KMS-11 (cell line): ENCODE data around the gene IFI6.

Experiments
- H2AFZ ChIP-seq: fragments of 200-600 bp; sonication (generic); 2 replicates; pipeline ENCODE4 v1.6.1; 2016; ENCODE audit warnings: antibody characterized with exemption, mixed run types, low read depth
- H3K27ac ChIP-seq: fragments of 200-600 bp; sonication (generic); 2 replicates; pipeline ENCODE4 v1.6.1; 2016; ENCODE audit warnings: mild to moderate bottlenecking, mixed run types
- H3K27me3 ChIP-seq: fragments of 200-600 bp; sonication (generic); 2 replicates; pipeline ENCODE4 v1.6.1; 2017; ENCODE audit warnings: mild to moderate bottlenecking, low read depth, mixed run types, moderate library complexity; ENCODE audit not compliant: insufficient read depth
- H3K36me3 ChIP-seq: fragments of 200-600 bp; sonication (generic); 2 replicates; pipeline ENCODE4 v1.6.1; 2017; ENCODE audit warnings: mild to moderate bottlenecking, mixed run types; ENCODE audit not compliant: insufficient read depth
- H3K4me1 ChIP-seq: fragments of 200-600 bp; sonication (generic); 2 replicates; pipeline ENCODE4 v1.6.1; 2016; ENCODE audit warnings: mild to moderate bottlenecking, low read depth, mixed run types; ENCODE audit not compliant: poor library complexity, severe bottlenecking
- H3K4me2 ChIP-seq: fragments of 200-600 bp; sonication (generic); 2 replicates; pipeline ENCODE4 v1.7.0; 2016; ENCODE audit warnings: mild to moderate bottlenecking, mixed run types
- H3K4me3 ChIP-seq: fragments of 200-600 bp; sonication (generic); IDR thresholded peaks from 2 replicates; pipeline ENCODE4 v1.6.1; 2017; ENCODE audit warnings: low read depth, low read length, mixed read lengths; ENCODE audit not compliant: insufficient read depth
- H3K79me2 ChIP-seq: fragments of 200-600 bp; sonication (generic); 2 replicates; pipeline ENCODE4 v1.6.1; 2016; ENCODE audit warnings: low read depth, mixed run types; ENCODE audit not compliant: insufficient read depth
- H3K9ac ChIP-seq: fragments of 200-600 bp; sonication (generic); 2 replicates; pipeline ENCODE4 v1.6.1; 2016; ENCODE audit warnings: mild to moderate bottlenecking, mixed run types
- H4K20me1 ChIP-seq: fragments of 200-600 bp; sonication (generic); 2 replicates; pipeline ENCODE4 v1.6.1; 2016; ENCODE audit warnings: mild to moderate bottlenecking, mixed run types; ENCODE audit not compliant: insufficient read depth
- TF ChIP-seq, protein P1 (sequence below): fragments of 200-600 bp; sonication (generic); conservative IDR thresholded peaks from 2 replicates; pipeline ENCODE4 v1.6.1; 2017; ENCODE audit warnings: low read depth, mild to moderate bottlenecking, antibody characterized with exemption, low read length, moderate library complexity, mixed read lengths

The IFI6 gene

DNA sequence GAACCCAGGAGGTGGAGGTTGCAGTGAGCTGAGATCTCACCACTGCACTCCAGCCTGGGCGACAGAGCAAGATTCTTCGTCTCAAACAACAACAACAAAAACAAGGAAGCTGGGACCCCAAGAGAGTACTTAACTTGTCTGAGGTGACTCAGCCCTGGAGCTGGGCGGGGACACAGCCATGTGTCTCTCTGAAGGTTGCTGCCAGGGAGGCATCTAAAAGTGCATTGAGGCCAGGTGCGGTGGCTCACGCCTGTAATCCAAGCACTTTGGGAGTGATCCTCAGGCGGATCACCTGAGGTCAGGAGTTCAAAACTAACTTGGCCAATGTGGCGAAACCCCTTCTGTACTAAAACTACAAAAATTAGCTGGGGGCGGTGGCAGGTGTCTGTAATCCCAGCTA, 7.7 kb downstream of the IFI6 start:
- Histone ChIP-seq H3K4me1 (peaks cover 20% of the 10 kb centered on the region), H3K9ac (no peak overlapping the region), H3K4me3 (no peak overlapping the region), H4K20me1 (no peaks in the 10 kb centered on the region), H3K36me3 (no peaks in the 10 kb centered on the region), H3K27me3 (no peaks in the 10 kb centered on the region), H3K79me2 (no peaks in the 10 kb centered on the region), H2AFZ (no peak overlapping the region), H3K27ac (no peak overlapping the region), H3K4me2 (no peak overlapping the region)
- TF ChIP-seq, protein P1, sequence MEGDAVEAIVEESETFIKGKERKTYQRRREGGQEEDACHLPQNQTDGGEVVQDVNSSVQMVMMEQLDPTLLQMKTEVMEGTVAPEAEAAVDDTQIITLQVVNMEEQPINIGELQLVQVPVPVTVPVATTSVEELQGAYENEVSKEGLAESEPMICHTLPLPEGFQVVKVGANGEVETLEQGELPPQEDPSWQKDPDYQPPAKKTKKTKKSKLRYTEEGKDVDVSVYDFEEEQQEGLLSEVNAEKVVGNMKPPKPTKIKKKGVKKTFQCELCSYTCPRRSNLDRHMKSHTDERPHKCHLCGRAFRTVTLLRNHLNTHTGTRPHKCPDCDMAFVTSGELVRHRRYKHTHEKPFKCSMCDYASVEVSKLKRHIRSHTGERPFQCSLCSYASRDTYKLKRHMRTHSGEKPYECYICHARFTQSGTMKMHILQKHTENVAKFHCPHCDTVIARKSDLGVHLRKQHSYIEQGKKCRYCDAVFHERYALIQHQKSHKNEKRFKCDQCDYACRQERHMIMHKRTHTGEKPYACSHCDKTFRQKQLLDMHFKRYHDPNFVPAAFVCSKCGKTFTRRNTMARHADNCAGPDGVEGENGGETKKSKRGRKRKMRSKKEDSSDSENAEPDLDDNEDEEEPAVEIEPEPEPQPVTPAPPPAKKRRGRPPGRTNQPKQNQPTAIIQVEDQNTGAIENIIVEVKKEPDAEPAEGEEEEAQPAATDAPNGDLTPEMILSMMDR: no peak

DNA sequence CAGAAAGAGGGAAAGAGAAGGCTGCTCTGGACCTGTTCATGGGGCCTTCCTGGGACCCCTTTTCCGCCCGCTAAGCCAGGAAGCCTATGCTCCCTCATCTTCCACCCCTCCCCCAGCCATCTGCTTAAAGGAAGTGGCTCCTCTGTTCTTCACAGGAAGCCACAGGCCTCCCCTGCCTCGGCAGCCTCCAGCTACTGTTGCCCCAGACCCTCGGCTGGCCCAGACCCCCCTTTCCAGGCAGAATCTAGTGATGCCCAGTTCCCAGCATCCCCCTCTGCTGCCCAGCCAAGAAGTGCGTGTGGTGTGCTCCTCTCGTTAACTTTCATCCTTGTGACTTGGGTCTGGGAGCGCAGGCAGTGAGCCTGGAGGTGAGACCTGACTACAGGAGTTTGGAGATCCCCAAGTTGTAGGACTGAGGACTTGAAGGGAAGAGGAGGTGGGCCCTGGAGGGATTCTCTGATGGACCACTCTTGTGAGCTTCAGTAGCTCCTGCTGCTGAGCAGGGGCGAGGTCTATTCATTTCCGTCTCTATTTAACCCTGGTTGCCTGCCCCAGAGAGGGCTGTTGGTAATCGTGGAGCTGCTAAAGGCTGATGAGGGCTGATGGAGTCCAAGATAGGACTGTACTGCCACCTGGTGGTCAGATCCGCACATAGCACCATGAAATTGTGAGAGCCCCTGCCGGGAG, 9.1 kb downstream of the IFI6 start:
- H3K27ac ChIP-seq: peak overlapping the region; percentile 39
- no peaks in the 10 kb centered on the region for H4K20me1 ChIP-seq
- H3K27me3 ChIP-seq: no peaks in the 10 kb centered on the region
- peaks cover 33% of the 10 kb centered on the region for H3K4me1 ChIP-seq
- TF ChIP-seq, protein P1: peak; percentile 90
- no peak overlapping the region for H3K4me3 ChIP-seq
- H3K9ac ChIP-seq: peak overlapping the region; percentile 9; the same call in 1 of the 2 replicates
- H2AFZ ChIP-seq: peak overlapping the region; percentile 88
- peak overlapping the region; percentile 11; the same call in 1 of the 2 replicates for H3K4me2 ChIP-seq
- H3K36me3 ChIP-seq: no peaks in the 10 kb centered on the region
- H3K79me2 ChIP-seq: no peaks in the 10 kb centered on the region

DNA sequence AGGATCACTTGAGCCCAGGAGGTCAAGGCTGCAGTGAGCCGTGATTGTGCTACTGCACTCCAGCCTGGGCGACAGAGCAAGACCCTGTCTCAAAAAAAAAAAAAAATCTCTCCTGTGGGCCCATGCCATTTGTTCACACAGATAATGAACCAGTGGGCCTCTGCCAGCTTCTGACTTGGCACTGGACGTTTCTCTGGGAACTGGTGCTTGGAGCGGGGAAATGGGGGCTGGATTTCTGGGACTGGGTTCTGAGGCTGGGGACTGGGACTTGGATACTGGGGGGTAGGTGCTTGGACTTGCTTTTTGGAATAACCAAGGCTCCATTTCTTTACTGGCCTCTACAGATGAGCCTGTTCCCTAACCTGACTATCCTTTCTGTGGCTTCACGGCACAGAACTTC, 9.7 kb downstream of the IFI6 start:
- Histone ChIP-seq H3K4me3 (no peak overlapping the region), H3K36me3 (no peaks in the 10 kb centered on the region), H3K79me2 (no peaks in the 10 kb centered on the region), H4K20me1 (no peaks in the 10 kb centered on the region), H3K4me2 (no peak overlapping the region; the same call in 1 of the 2 replicates), H3K9ac (peak overlapping the region; percentile 9; the same call in 1 of the 2 replicates), H3K27ac (peak overlapping the region; percentile 39; the same call in 1 of the 2 replicates), H2AFZ (peak overlapping the region; percentile 88), H3K27me3 (no peaks in the 10 kb centered on the region), H3K4me1 (peaks cover 39% of the 10 kb centered on the region)
- TF ChIP-seq, protein P1: no peak

DNA sequence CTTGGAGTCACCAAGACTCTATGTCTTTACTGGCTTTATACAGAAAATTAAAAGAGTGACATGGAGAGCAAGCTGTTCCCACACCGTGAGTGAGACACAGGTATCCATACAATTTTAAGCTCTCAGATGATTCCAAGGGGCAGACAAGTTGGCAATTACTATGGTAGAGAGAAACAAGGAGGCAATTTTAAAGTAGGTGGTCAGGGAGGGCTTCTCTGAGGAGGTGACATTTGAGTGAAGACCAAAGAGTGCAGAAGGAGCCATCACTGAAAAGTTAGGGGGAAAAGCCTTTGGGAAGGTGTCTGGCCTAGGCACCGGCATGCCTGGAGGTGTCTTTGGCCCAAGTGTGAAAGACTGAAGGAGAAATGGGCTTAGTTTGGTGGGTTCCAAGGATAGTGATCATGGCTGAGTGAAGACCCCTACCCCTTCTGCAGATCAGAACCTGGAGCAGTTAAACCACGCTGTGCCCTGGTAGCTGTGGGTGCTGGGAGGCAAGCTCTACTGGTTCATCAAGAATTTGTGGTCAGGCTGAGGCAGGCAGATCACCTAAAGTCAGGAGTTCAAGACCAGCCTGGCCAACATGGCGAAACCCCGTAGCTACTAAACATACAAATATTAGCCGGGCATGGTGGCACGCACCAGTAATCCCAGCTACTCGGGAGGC, 10.4 kb downstream of the IFI6 start:
- Histone ChIP-seq H3K27me3 (no peaks in the 10 kb centered on the region), H3K36me3 (no peaks in the 10 kb centered on the region), H3K79me2 (no peaks in the 10 kb centered on the region), H3K4me3 (no peak overlapping the region), H4K20me1 (no peaks in the 10 kb centered on the region), H3K4me2 (no peak overlapping the region), H2AFZ (no peak overlapping the region), H3K4me1 (peaks cover 41% of the 10 kb centered on the region), H3K27ac (no peak overlapping the region), H3K9ac (no peak overlapping the region)
- TF ChIP-seq, protein P1: no peak
